ENCODE data around the gene GUCY1A2.

- TF ChIP-seq, protein P1, sequence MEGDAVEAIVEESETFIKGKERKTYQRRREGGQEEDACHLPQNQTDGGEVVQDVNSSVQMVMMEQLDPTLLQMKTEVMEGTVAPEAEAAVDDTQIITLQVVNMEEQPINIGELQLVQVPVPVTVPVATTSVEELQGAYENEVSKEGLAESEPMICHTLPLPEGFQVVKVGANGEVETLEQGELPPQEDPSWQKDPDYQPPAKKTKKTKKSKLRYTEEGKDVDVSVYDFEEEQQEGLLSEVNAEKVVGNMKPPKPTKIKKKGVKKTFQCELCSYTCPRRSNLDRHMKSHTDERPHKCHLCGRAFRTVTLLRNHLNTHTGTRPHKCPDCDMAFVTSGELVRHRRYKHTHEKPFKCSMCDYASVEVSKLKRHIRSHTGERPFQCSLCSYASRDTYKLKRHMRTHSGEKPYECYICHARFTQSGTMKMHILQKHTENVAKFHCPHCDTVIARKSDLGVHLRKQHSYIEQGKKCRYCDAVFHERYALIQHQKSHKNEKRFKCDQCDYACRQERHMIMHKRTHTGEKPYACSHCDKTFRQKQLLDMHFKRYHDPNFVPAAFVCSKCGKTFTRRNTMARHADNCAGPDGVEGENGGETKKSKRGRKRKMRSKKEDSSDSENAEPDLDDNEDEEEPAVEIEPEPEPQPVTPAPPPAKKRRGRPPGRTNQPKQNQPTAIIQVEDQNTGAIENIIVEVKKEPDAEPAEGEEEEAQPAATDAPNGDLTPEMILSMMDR (IDR thresholded peaks at IDR 0.05; ENCODE audit: borderline replicate concordance, extremely low read depth, low read length, poor library complexity, severe bottlenecking) = no peak
- TF ChIP-seq EZH2 (IDR thresholded peaks at IDR 0.05; ENCODE audit: borderline replicate concordance, low read depth, low read length, severe bottlenecking) = no peak
Observed at GRCh38 chr11:106853850-106854401, 164.3 kb downstream of the GUCY1A2 start.

All from DND-41 (cell line).